Uterus (tissue), 2 donors: Measurements from ENCODE around the gene KCNJ10.

ENCODE experiments used
- CTCF ChIP-seq, 4 experiments: fragments of 200-600 bp in 2 of 4; fragments of 450-650 bp in 2 of 4; sonication (generic) in 2 of 4; IDR thresholded peaks; one replicate each; pipeline ENCODE4 v1.5.1; 2016 to 2019; ENCODE audit warnings: antibody characterized with exemption in 4 of 4, mild to moderate bottlenecking in 2 of 4, moderate library complexity in 1 of 4
- POLR2A ChIP-seq, 2 donors: fragments of 450-650 bp; IDR thresholded peaks; one replicate each; pipeline ENCODE4 v1.6.1; 2016; ENCODE audit warnings: antibody characterized with exemption in 2 of 2, mild to moderate bottlenecking in 1 of 2, moderate library complexity in 1 of 2

- TF ChIP-seq CTCF (IDR thresholded peaks at IDR 0.05), result peak in 1 of 4 experiments; percentile 11
- no peak for TF ChIP-seq POLR2A (IDR thresholded peaks at IDR 0.05)
Observed at GRCh38 chr1:160078512-160079195, 8.7 kb upstream of the KCNJ10 start.
